HG02798 (cell line): ENCODE measurements around the gene MICB.
"Not testable (repeated sequence)": the region's sequence is repeated elsewhere in the genome, so short reads cannot be mapped to it uniquely, and the experiment has no call there.

ENCODE experiments used
- ATAC-seq: cut with Tn5 transposase; IDR thresholded peaks from one replicate; pipeline ENCODE4 v1.9.1; 2021; ENCODE audit warnings: mild to moderate bottlenecking; ENCODE audit not compliant: unreplicated experiment, poor library complexity

The MICB gene

DNA sequence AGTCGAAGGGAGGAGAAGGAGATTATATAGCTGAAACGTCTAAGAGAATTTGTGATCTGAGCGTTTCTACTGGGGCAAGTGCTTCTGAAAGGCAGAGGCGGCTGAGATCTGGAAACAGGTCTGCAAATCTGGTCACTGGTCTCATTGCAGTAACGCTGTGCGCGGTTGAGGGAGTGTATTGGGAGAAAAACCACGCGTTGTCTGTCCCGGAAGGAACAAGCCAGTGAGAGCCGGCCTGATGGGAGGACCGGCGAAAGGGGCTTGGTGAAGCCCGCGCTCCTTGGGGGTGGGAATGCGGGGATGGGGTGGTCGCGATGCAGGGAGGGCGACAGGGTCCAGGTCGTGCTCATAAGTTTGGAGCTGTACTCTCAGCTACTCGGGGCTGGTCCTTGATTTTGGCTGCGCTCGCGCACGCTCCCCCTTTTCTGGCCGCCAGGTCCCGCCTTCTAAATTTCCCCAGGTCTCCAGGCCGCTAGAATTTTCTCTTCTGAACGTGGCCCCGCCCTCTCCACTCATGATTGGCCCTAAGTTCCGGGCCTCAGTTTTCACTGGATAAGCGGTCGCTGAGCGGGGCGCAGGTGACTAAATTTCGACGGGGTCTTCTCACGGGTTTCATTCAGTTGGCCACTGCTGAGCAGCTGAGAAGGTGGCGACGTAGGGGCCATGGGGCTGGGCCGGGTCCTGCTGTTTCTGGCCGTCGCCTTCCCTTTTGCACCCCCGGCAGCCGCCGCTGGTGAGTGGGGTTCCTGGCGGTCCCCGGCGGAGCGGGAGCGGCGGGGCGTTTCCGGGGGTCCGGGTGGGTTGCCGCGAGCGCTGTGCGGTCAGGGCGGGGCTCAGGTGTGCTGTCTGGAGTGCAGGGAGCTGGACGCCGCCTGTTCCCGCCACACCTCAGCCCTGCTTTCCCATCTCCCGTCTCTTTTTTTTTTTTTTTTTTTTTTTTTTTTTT is at the start of gene MICB:
MICB (plus strand) TSS at position 615 of the 946 bp plus-strand sequence; CDS start at position 664, 49 bp downstream.
- peak; percentile 77 for ATAC-seq

DNA sequence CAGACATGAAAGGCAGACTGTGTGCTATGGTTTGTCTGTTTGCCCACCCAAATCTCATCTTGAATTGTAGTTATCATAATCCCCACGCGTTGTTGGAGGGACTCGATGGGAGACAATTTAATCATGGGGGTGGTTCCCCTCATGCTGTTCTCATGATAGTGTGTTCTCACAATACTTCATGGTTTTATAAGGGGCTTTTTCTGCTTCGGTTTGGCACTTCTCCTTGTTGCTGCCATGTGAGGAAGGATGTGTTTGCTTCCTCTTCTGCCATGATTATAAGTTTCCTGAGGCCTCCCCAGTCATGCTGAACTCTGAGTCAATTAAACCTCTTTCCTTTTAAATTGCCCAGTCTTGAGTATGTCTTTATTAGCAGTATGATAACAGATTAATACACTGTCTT is 47.2 kb upstream of the MICB start:
- no peak for ATAC-seq

DNA sequence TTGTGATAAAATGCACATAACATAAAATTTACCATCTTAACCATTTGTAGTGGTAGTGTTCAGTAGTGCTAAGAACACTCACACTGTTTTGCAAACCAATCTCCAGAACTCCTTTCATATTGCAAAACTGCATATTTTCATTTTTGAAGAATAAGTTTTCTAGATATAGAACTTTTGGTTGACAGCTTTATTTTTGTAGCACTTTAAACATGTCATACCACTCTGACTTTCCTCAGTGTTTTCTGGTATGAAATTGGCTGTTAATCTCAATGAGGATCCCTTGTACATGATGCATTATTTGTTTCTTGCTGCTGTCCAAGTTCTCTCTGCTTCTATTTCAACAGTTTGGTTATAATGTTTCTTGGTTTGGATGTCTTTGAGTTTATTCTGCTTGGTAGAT is 45.1 kb upstream of the MICB start:
- ATAC-seq = no peak

DNA sequence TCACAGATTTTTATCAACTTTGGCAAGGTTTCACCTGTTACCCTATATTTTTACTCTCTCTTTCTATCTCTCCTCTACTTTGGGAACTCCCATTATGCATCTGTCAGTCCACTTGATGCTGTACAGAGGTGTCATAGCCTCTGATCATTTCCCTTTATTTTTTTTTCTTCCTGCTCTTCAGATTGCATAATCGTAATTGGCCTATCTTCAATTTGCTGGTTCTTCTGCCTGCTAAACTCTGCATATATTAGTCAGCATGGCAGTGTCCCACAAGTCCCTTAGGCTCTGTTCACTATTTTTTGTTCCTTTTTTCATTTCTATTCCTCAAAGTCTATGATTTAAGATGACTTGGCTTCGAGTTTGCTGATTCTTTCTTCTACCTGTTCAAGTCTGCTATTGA is 44.7 kb upstream of the MICB start:
- ATAC-seq = no peak

DNA sequence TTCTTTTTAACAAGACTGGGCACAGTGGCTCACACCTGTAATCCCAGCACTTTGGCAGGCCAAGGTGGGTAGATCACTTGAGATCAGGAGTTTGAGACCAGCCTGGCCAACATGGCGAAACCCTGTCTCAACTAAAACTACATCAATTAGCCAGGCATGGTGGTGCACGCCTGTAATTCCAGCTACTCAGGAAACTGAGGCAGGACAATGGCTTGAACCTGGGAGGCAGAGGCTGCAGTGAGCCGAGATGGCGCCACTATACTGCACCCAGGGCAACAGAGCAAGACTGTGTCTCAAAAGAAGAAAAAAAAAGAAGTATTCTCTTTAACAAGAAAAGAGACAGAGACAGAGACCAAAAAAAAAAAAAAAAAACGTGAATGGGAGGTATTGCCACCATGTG is 38.1 kb upstream of the MICB start:
- not testable (repeated sequence) for ATAC-seq

DNA sequence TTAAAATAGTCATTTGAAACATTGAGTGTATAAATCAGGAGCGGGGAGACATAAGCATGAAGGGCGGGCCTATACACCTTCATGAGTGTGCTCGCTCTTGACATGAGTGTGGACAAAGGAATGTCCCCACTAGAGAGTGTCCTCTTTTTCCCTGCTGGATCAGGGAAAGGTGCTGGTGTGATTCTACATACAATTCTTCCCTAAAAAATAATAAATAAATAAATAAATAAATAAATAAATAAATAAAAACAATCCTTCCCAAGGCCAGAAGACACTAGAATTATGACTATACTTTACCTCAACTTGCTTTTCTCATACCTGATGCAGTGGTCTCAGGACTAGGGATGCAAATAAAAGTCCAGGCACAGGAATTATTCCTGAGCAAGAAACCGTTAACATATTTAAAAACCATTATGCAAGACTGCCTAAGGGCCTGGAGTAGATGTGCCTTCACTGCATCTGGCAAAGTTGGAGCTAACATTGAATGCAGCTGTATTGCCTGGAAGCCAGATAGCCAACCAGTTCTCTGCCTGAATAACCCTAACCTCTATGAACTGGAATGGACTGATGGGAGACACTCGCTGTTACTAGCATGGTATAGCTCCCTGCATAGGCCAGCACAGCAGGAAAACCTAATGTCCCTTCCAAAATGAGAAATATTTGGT is 37.5 kb upstream of the MICB start:
- no peak for ATAC-seq

DNA sequence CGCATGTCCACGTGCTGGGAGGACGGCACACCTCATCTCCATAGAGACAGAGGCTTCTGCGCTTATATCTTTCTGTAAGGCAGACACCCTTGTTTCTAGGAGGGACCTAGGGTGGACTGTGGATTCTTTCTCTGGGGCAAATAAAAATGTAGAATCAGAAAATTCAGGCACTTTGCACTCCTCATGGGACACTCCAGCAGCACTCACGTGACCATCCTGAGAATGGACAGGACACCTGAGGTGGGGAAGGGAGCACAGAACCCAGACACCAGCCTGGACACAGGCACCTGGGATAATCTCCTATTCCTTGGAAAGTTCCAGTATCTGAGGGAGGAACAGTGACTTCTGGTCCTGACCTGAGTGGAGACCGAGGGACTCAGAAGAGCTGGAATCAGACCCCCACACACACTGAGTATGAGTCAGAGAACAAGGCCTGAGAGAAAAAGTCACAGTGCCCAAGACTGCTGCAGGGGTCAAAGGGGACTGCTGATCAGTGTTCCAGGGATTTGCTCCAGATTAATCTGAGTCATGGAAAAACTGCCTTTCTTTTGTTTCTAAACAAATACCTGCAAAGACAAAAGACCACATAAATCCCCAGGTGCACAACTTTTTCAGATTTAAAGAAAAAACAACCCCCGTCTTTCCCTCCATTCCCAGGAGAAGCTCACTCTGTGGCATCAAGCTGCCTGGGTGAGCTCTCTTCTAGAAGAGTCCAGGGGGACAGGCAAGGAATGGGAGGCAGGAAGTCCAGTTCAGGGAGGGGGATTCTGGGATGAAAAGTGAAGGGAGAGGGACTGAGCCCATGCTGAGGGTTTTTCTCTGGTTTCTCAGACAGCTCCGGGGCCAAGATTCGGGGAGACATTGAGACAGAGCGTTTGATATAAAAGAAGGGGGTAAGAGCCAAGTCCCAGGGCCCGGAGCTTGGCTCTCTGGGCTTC is 35.6 kb upstream of the MICB start:
- no peak for ATAC-seq

DNA sequence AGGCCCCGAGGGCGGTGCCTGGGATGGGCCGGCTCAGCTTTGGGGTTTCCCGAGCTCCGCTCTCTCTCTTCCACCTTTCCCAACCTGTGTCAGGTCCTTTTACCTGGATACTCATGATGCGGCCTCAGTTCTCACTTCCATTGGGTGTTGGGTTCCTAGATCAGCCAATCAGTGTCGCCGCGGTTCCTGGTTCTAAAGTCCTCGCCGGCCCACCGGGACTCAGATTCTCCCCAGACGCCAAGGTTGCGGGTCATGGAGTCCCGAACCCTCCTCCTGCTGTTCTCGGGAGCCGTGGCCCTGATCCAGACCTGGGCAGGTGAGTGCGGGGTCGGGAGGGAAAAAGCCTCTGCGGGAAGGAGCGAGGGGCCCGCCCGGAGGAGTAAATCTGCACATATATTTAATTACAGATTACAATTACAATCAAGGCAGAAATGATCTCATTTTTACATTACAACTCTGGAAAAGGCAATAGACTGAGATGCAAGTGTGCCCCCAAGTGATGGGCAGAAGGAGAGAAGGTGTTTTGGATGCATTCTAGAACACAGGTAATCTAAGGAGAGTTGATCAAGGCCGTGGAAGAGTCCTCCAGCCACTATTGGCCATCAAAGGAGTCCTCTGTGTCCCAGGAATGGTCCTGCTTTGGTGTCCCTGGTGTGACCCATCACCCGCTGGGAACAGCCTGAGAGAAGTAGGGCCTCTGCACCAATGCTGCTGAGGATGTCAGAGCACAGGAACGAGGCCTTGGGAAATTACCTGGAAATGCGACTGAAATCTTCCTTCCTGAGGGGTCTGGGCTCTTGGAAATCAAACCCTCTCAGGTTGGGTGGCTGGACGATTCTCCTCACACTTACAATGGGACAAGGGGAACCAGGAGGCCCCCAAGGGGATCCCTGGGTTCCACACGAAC is 34.7 kb upstream of the MICB start:
- ATAC-seq = peak; percentile 94

DNA sequence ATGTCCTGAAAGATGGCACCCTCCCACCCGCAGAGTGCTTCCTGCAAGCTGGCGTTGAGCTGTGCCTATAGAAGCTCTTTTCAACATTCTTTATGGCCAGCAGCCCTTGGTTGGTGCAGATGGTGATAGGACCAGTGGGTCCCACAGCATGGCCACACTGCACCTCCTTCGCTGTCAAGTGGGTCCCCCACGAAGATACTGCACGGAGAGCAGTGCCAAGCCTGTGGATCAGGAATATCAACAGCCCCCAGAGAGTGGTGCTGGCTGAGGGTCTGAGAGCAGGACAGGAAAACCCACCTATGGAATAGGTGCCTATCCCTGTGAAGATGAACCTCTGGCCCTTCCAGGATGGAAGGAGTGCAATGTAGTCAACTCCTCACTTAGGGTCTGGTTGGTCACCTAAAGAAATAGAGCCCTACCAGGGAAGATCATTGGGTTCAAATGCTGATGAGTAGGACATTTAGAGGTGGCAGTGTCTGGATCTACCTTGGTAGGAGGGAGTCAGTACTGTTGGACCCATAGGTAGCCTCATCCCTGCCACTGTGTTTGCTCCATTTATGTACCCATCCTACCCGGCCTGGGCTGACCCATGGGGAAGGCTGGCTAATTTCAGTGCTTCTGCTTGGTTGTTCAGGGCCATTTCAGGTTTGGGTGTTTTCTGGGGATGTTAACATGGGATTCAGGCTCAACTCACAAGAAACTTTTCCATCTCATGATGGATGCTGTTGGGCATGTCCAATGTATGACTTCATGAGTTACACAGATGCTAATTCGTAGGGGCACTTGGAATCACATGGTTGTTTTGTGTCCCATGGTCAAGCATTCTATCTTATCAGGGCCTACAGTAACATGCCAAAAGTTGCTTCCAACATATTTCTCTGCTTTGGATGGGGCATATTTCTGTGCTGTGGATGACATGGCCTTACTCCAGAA is 33.4 kb upstream of the MICB start:
- no peak for ATAC-seq

DNA sequence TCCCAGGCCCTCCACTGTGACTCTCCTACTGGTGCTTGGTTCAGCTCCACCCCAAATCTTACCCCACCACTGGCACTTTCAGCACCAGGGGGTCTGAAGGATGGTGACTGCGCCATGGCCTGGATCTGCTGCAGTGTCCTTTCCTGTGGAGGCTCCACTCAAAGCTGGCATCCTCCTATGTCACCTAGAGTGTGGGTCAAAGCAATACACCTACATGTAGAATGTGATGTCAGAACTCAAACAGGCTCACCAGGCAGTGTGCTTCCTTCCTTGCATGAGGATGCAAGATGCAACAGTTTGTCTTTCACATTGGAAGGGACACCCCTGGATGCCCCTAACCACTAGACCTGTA is 32.8 kb upstream of the MICB start:
- ATAC-seq = no peak

DNA sequence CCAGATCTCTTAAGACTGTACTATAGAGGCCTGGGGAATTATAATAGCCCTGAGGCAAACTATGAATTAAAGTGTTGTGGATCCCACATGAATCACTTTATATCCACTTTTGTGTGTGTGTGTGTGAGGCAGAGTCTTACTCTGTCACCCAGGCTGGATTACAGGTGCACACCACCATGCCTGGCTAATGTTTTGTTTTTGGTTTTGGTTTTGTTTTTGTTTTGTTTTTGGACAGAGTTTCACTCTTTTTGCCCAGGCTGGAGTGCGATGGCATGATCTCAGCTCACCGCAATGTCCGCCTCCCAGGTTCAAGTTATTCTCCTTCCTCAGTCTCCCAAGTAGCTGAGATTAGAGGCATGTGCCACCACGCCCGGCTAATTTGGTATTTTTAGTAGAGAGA is 32.2 kb upstream of the MICB start:
- no peak for ATAC-seq

DNA sequence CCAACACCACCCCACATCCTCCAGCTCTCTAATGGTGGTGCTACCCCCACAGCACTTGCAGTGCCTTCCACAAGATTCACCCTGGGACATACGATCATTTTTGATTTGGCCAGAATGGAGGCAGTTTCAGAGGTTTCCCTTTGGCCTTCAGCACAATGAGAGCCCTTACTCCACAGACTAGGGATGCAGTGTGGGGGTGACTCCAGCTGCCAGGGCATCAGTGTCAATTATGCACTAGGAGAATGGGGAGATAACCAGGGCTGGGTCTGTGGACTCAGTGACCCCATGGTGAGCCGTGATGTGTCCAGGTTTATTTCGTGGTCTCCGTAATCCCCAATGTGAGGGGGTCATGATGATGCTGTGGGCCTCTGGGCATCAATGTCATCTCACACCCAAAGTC is 31.5 kb upstream of the MICB start:
- ATAC-seq = no peak

DNA sequence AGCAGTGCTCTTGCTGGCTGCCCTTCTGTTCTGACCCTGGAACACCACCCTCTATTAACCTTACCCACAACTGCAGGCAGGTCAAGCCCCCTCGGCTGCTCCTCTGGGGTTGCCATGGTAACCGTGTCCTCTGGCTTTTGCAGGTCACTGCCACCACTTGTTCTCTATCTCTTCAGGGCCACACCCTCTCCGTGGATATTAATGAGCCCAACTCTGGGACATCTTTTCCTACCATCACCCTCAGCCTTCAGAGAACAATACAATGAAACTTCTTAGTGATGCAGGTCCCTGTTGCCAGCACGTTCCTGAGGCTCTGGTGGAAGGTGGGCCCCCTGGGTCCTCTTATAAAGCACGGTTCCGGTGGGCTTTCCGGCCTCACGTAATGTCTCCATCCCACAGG is 30.8 kb upstream of the MICB start:
- ATAC-seq = no peak

DNA sequence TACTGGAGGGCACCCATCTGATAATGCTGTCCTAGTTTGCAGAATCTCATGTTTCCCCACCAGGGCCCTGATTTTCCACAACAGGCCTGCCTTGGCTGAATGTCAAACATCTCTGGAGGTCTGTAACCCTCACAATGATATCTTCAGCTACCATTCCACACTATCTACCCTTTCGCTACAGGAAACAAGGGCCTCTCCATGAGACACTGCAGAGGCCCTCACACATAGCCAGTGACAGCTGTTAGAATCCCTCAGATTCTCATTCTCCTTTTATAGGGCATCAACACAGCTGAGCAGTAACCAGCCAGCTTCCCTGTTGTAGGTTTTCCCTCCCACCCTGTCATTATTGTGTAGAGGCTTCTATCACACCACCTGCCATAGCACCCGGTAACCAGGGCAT is 29.6 kb upstream of the MICB start:
- ATAC-seq = no peak

DNA sequence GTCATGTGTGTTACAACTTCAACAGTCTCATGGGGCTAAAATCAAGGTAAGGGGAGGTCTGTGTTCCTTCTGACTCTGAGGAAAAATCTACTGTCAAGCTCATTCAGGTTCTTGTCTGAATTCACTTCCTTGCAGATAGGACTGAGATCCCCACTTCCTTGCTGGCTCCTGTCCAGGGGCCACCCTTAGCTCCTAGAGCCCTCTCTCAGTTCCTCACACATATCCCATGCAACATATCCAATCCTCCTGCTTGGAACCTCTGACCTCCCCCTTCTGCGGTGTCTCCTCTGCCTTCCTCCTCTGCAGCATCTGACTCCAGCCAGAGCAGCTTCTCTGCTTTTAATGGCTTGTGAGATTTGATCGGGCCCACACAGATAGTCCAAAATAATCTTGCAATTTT is 27.1 kb upstream of the MICB start:
- no peak for ATAC-seq

DNA sequence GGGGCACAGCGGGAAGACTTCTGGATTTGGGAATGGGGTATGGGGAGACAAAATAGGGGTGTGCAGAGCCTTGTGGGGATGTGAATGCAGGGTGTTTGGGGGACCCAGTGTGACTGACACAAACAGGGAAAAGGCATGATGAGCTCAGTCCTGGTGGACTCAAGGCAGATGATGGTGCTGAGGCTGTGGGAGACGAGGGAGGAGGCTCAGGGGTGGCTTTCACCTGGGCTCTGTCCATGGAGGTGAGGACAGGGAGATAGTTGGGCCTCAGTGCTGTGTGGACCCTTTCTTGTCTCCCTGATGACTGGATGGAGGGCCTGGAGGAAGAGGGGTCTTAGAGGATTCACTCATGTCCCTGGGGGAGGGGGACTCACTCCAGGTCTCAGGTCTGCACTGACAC is 26.2 kb upstream of the MICB start:
- no peak for ATAC-seq

DNA sequence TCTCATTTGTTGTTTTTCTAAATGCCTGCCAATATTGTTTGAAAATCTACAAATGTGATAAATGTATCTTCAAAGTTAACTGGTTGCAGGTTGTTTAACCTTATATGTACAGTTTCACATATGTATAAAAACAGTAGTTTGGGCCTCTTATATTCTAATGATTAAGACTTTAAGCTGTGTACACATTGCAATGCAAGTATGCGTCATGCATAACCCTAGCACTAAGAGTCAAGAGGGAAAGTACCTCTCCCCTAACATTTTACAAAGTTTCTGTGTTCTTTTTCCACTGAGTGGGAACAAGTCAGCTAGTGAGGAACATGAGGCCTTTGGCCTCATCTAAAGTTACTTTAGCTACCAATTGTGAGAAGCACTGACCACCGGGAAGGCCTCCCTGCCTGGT is 25.7 kb upstream of the MICB start:
- no peak for ATAC-seq

DNA sequence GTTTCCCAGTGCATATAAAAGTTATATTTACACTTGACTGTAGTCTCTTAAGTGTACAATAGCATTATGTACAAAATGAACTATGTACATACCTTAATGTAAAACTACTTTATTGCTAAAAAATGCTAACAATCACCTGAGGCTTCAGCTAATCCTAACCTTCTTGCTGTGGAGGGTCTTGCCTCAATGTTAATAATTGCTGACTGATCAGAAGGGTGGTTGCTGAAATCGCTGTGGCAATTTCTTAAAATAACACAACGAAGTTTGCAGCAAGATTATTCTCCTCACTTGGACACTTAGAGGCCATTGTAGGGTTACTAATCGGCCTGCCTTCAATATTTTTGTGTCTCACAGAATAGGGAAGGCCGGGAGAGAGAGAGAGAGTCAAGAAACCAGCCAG is 24.7 kb upstream of the MICB start:
- ATAC-seq = no peak
